K562 (cell line): ENCODE data around the gene CCT3.

Experiments used
- ADNP ChIP-seq: fragments of 200-800 bp; sonication (Bioruptor generic); IDR thresholded peaks from 2 replicates; pipeline ENCODE4 v1.6.1; 2016; ENCODE audit warnings: missing genetic modification characterization, missing compliant biosample characterization
- CAMTA2 ChIP-seq: fragments of 250-450 bp; sonication (Bioruptor Pico); conservative IDR thresholded peaks from 2 replicates; pipeline ENCODE4 v1.5.1; 2022
- CHD2 ChIP-seq: IDR thresholded peaks from 2 replicates; pipeline ENCODE4 v1.6.1; 2011; ENCODE audit warnings: low read depth, low read length
- EGR1 ChIP-seq: fragments of 450-650 bp; conservative IDR thresholded peaks from 2 replicates; pipeline ENCODE4 v1.6.1; 2017; ENCODE audit warnings: mild to moderate bottlenecking
- FOXP4 ChIP-seq: sonication (generic); formaldehyde crosslinking; IDR thresholded peaks from 2 replicates; pipeline ENCODE4 v1.8.0; 2022; ENCODE audit warnings: mild to moderate bottlenecking, missing genetic modification reagents, borderline replicate concordance
- POLR2A ChIP-seq: fragments of 450-650 bp; conservative IDR thresholded peaks from 2 replicates; pipeline ENCODE4 v1.6.1; 2016

GRCh38 chr1:156356262-156356874, 18.3 kb upstream of the CCT3 start:
- TF ChIP-seq CAMTA2 (CRISPR knock-in tag) (no peak), ADNP (tag) (no peak), CHD2 (no peak), POLR2A (no peak), FOXP4 (CRISPR knock-in tag) (no peak), EGR1 (no peak)
